EH (cell line): ENCODE data around the gene GIGYF2.

Experiments used
- DNase-seq: peaks from one replicate; pipeline ENCODE4 v3.0.0-alpha.2; 2015; ENCODE audit warnings: low read depth

Gene GIGYF2

DNA sequence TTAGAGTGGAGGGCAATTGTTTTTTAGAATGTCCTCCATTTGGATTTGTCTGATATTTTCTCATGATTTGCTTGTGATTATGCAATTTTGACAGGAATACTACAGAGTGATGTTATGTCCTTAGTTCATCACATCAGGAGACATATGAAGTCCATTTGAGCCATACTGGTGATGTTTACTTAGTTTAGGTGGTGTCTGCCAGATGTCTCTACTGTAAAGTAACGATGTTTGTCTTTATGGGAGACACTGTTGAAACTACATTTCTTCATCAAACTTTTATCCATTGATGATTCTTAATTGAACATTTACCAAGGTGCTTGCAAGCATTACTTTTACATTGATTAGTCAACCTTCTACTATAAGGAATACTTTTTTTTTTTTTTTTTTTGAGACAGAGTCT, 168.0 kb downstream of the GIGYF2 start:
- no peak for DNase-seq

DNA sequence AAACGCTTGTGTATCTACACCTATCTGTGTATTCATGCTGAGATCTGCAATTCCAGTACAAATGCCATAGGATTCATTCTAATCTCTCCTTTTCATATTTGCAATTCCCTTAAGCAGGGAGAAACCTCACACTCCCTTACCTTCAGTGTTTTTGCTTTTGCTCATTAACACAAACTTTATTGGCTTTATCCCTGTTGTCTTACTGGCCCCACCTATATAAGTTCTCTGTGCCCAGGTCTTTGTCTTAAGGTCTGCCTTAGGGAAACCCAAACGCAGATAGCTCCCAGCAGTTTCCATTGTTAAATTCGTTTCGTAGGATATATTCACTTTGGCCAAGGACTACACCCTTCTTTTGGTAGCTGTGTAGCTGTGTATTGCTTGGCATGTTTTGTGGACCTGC, 169.0 kb downstream of the GIGYF2 start:
- DNase-seq = no peak

DNA sequence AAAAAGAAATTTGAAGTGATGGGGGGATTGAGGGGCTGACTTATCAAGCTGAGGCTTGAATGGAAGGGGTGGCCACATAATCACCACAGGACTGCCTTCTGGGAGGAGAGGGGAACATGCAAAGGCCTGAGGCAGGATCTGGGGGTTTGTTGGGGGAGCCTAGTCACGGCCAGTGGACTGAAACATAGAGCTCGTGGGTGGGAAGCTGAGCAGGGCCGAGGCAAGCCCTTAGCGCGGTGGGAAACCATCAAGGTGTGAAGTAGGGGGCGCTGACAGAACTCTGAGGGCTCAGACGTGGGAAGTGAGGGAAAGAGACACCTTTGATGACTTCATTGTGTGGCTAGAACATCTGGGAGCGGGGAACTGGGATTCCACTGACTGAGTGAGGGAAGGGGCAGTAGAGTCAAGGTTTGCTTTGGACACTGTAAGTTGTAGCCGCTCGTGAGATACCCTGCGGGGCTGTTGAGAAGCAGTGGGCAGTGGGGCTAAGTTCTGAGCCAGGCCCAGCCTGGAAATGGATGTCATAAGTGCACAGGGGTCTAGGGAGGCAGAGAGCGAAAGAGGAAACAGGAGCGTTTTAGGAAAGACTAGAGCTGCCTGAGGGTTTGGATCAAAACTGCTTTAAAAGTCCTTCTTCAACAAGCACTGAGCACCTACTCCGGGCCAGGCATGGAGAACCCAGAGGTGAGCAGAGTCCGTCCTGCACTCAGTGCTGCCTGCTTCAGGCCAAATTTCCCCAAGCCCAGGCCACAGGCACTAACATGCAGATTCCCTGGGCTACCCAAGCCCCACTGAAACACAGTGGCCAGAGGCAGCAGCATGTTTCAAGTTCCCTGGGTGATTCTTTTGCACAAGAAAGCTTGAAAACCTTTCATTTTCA, 172.2 kb downstream of the GIGYF2 start:
- no peak for DNase-seq

DNA sequence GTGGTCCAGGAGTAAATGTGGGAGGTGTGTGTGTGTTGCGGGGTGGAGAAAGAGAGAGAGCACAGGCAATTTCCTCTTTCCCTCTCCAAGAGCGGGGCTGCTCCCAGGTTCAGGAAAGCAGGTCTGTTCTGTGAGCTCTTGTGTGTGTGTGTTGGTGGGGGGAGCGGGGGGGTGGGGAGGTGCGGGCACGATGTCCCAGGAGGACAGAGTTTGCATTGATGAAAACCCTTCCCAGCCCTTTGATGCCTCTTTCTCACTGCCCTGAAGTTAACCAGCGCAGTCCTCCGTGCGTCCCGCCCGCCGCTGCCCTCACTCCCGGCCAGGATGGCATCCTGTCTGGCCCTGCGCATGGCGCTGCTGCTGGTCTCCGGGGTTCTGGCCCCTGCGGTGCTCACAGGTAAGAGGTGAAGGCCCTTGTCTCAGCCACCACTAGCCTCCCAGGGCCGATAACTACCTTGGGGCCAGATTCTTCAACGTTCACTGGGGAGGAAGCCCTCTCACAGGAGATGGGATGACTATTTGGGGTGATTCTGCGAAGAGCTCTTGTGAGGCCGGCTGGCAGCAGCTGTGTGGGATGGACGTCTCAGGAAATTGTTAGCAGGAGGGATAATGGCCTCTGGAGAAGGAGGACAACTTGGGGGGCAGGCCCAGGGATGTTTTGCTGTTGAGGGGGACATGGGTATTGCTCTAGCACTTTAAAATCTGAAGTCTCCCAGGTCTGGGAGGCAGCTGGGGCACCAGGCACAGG, 173.1 kb downstream of the GIGYF2 start, which contains the start of gene SNORC:
TSS of gene SNORC (plus strand) at position 247 of the 748 bp plus-strand sequence. CDS start at position 325, 78 bp downstream.
- no peak for DNase-seq

DNA sequence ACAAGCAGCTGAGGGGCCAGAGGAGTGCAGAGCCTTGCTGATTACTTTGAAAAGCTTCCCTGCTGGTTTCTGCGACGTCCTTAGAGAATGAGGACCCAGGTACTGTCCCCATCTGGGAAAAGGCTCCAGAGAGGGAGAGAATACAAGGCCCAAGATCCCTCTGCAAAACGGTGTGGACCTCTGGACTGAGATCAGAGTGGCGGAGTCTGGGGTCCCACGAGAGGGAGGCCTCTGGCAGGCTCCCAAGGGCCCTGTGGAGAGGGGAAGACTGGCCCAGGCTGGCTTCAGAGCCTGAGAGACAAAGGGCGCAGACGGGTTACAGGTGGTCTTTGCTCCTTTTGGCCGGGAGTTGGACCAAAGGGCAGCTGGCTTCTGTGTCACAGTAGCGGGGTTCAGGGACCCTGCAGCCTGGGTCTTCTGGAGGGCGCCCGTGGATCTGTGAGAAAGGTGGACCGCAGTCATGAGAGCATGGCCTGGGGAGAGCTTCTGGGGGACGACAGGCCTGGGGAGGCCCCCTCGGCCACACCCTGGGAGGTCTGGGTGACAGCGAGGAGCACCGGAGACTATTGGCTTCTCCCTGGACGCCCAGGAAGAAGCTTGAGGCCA, 173.7 kb downstream of the GIGYF2 start:
- no peak for DNase-seq

DNA sequence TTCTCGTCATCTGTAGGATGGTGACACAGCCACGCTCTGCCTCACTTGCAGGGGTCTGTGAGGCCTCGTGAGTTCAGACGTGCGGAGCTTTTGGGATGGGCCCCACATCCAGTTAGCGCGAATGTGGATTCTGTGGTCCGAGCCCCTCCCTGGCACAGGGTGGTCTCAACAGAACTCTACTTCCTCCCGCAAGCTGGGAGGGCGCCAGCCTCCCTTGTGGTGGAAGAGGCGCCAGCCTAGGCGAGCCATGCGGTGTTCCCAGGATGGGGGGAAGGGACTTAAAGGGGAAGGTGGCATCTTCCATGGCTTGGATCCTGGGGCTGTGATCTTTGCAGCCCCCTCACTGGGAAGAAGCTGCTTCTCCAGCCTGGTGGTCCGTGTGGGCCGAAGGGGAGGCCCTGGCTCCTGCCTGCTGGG, 174.3 kb downstream of the GIGYF2 start:
- DNase-seq = no peak

DNA sequence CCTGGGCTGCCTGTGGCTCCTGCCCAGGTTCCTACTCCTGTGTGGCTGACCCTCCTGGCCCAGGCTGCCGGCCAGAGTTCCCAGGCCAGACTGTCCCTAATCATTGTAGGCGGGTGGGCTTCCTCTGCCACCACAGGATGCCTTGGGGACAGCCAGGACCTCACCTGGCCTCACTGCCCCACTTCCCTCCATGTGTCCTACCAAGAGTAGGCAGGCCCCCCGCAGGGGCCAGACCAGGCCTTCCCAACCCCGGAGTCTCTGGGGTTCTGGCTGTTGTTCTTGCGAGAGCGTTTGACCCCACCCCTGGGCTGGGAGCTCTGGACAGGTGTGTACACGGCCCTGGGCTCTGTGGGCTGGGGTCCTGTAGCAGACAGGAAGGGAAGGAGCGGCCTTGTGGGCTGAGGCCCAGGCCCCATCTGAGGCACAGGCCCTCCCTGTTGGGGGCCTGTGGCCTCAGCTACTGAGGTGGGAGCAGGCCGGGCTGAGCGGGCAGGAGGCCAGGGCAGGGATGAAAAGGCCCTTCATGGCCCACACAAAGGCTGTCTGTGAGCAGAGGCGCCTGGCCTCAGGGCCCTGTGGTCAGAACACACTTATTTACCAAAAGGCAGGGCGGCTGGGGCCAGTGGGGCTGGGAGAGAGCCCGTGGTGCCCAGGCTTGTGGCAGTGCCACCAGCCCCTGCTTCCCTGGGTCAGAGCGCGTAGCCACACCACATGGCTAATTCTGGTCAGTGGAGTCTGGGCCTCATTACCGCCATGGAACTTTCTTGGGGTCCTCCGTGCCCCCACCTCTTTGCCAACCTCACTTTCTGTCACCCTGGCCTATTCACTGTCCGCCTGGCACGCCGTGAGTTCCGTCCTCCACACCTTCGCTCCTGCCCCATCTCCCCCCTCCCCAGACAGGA, 175.0 kb downstream of the GIGYF2 start:
- no peak for DNase-seq

DNA sequence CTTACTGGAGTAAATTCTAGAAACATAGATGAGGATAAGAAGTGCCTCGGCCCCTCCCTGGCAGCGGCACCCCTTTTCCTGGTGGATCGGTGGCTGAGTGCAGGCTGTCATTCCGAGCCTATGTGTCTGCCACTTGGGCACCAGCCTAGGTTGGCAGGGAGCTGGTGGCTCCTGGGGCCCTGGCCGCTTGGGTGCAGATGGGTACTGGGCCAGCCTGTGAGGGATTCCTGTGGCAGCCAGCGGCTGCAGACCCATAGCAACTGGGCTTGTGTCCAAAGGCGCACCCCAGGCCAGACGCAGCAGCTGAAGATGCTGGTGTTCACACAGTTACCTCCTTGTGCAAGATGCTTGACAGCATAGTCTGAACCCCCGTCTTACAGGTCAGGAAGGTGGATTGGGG, 175.7 kb downstream of the GIGYF2 start:
- DNase-seq = no peak

DNA sequence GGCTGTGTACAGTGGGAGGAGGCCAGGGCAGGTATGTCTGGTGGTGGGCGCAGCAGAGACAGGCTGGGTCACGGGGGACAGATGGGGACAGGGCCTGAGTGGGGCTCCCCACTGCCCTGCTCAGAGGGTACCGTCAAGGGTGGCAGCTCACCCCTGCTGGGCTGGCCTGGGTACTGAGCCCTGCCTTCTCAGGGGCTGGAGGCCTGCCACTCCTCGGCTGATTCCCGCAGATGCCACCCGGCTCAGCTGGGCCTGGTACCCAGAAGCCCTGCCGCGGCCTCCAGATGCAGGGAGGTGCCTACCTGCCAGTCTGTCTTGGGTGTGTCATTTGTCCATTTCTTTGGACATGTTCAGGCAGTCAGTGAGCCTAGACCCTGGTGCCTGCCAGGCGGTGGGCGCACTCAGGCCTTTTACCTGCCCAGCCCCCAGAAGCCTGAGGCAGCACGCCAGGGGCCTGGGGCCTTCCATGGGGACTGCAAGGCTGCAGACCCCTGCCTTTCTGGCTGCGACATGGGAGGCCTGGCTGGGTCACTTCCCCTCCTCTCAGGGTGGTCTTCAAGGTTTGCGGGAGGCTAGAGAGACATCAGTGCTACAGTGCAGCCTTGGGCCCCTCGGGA, 176.3 kb downstream of the GIGYF2 start:
- no peak for DNase-seq

DNA sequence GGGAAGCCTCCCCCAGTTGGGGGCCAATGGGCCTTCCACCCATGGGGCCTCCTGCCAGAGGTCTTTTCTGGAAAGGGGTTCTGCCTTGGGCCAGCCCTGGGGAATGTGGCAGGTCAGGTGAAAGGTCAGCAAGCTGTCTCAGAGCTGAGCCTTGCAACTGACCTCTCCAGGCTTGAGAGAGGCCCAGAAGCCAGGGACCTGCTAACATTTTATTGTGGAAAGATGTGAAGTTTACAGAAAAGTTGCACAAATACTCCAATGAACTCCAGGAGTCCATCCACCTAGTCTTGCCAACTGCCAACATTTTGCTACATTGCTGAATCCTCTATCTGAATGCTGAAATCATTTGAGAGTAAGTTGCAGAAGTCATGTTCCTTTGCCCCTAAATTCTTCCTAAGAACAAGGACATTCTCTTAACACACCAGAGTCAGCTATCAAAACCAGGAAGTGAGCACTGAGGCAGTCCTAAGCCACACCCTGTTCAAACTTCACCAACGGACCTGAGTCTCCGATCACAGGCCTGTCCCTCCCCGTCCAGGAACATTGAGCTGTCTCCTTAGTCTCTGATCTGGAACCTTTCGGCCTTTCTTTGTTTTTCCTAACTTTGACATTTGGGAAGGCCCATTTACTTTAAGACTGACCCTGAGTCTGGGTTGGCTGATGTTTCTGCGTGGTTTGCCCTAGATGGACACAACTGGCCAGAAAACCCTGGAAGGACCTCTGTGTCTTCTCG, 176.9 kb downstream of the GIGYF2 start:
- DNase-seq = no peak

DNA sequence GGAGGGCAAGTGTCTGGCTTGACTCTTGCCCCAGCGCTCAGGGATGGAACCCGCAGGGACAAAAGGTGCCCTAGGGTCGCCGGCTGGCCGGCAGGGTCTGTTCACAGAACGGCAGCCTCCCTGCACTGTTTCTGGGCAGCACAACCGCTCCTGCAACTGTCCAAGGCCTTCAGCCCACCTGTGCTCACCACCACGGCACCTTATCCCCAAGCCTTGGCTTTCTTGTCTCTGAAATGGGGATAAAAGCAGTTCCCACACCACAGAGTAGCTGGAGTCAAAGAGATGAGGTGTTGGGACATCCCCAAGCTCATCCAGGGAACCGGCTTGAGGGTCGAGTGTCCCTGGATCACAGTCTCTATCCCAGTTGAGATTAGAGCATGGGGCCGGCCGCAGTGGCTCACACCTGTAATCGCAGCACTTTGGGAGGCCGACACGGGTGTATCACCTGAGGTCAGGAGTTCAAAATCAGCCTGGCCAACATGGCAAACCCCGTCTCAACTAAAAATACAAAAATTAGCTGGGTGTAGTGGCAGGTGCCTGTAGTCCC, 177.6 kb downstream of the GIGYF2 start:
- DNase-seq = no peak

DNA sequence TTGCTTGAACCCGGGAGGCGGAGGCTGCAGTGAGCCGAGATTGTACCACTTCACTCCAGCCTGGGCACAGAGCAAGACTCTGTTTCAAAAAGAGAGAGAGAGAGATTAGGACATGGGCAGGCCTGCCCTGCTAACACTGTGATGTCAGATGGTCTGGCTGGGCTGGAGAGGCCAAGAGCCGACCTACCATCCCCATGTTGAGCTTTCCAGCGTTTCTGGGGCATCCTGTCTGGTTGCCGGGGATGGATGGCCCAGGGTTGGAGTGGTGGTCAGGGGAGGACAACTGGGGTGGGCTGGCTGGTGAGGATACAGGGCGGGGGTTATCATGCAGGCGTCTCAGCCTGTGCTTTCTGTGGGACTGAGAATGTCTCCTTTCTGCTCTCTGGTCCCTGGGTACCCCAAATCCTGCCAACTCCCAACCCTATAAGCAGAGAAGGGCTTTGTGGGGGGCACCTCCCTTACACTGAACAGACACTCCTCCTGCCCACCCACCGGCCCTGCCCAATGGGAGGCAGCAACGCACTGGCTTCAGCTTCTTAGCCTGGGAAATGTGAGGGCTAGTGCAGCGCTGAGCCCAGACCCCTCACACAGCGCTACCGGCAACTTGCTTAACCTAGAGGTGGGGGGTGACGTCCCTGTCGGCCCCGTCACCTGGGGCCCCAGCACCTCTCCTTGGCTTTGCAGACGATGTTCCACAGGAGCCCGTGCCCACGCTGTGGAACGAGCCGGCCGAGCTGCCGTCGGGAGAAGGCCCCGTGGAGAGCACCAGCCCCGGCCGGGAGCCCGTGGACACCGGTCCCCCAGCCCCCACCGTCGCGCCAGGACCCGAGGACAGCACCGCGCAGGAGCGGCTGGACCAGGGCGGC, 178.4 kb downstream of the GIGYF2 start:
- no peak for DNase-seq

DNA sequence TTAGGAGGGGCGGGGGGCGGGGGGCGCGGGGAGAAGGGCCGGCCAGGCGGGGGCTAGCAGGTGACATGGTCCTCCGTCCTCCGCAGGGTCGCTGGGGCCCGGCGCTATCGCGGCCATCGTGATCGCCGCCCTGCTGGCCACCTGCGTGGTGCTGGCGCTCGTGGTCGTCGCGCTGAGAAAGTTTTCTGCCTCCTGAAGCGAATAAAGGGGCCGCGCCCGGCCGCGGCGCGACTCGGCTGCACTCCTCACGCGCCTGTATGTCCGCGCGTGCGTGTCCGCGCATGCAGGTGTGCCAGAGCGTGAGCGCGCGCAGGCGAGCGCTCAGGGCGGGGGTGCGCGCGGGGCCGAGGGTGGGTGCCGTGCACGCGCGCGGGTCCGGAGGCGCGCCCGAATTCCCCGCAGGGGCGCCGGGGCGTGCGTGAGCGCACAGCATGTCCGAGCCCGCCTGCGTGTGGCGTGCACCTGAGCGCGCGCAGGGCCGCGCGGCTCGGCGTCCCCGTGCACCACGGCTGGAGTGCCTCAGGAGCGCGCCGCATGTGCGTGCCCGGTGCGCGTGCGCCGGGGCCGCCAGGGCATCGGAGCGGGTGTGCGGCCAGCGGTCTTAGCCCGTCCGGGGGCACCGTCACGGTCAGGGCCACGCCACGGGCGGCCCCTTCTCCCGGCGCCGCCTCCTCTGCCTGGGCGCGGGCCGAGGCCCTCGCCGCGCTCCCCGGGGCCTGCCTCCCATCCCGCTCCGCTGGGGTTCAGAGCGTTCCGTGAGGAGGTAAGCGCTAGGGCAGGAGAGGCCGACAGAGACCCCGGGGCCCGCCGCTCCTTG, 179.2 kb downstream of the GIGYF2 start:
- no peak for DNase-seq

DNA sequence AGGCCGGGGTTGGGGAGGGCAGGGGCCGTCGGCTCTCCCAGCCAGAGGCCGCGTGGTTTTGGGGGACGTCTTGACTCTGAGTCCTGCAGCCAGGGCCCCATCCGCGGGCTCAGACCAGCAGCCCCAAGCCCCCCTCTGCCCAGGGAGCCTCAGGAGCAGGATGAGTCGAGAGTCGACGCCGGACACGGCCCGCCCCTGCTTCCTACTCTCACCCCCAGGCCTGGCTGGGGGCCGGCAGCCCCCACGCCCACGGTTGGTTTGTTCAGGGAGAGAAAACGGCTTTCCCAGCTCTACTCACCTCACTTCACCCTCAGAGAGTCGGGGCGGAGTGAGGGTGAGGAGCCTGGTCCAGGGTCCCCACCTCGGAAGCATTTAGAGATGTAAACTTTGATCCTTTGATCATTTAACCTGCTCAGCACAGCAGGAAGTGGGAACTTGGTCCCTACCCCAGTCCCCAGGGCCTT, 179.9 kb downstream of the GIGYF2 start:
- DNase-seq = no peak

DNA sequence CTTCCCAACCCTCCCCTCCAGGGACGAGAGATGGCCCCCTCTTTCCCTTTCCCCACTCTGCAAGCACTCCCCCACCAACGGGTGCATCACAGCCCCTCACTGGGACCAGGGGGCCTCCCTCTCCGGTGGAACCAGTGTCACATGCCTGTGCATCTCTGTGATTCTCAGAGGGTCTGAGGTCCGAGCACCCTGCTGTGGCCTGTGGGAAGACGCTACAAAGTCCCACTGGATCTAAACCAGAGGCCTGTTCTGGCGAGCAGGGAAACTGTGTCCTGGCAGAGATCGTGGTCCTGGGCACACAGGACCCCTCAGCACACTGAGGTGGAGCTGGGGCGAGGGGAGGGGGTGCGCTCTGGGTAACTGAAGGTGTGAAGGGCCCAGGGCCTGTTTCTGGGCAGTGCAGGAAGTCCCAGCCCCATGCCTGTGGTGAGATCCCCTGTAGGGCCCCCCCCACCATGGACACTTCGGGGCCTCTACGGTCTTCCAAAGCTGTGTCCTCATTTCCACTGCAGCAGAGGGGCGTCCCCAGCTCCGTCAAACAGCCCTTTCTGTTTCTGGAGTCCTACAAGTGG, 180.9 kb downstream of the GIGYF2 start:
- no peak for DNase-seq

DNA sequence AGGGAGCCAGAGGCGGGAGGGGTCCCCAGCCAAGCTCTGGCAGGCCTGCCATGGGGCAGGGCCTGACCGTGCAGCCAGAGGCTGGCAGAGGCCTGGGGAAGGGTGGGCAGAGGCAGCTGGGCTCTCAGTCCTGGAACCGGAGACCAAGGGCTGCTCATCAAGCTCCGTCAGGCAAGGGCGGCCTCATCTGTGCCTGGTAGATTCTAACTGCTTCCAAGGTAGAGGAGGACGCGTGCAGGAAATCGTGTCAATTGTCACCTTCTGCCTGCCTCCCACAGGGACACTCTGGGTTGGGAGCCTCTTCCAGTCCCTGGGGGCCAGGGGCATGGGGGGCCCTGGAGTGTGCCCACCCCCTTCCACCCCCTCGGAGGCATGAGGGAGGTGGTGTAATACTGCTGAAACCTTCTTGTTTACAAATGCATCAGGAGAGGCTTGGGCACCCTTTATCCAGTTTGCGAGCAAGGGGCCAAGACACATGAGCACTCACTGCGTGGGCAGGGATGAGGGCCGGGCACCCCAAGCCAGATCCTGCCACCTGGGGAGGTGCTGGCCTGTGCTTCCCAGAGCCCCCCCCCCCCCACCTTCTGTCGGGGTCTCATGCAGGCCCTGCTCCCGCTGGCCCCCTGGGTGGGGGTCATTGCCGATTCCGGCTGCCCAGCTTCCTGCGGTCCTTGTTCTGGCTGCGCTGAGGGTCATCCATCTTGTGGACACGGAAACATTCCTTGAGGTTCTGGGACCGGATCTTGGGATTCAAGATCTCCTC, 181.9 kb downstream of the GIGYF2 start:
- no peak for DNase-seq
